HL-60 (cell line): ENCODE data around the gene ACVR1B.

ENCODE experiments used
- DNase-seq, 2 experiments: peaks; one replicate each; pipeline ENCODE4 v3.0.0-alpha.2; 2010 to 2020; ENCODE audit warnings: low read depth in 1 of 2, low spot score in 1 of 2
- H3K27ac ChIP-seq: fragments of 250-450 bp; sonication (Bioruptor Pico); replicated peaks from 2 replicates; pipeline ENCODE4 v1.5.1; 2020; ENCODE audit warnings: mild to moderate bottlenecking, moderate library complexity
- H3K27me3 ChIP-seq: fragments of 250-450 bp; sonication (Bioruptor Pico); 2 replicates; pipeline ENCODE4 v1.5.1; 2021; ENCODE audit warnings: mild to moderate bottlenecking, moderate library complexity; ENCODE audit not compliant: insufficient read depth, poor library complexity, severe bottlenecking
- H3K4me3 ChIP-seq: replicated peaks from 2 replicates; pipeline ENCODE4 v1.5.1; 2011; ENCODE audit warnings: mild to moderate bottlenecking, control low read depth, low read length; ENCODE audit not compliant: insufficient read depth
- CTCF ChIP-seq: IDR thresholded peaks from one replicate; pipeline ENCODE4 v1.5.1; 2011; ENCODE audit warnings: low read length, control low read depth, inconsistent platforms; ENCODE audit not compliant: insufficient read depth
- GABPA ChIP-seq: IDR thresholded peaks from 2 replicates; pipeline ENCODE4 v1.6.1; 2012; ENCODE audit warnings: low read depth
- POLR2AphosphoS5 ChIP-seq: IDR thresholded peaks from 2 replicates; pipeline ENCODE4 v1.6.1; 2012; ENCODE audit warnings: low read depth
- SPI1 ChIP-seq: IDR thresholded peaks from 2 replicates; pipeline ENCODE4 v1.6.1; 2012; ENCODE audit warnings: low read depth, mild to moderate bottlenecking, borderline replicate concordance
- TF ChIP-seq, protein P1 (sequence below): IDR thresholded peaks from 2 replicates; pipeline ENCODE4 v1.6.1; 2012; ENCODE audit warnings: low read depth; ENCODE audit not compliant: insufficient replicate concordance

ACVR1B gene

GRCh38 chr12:51997136-51997535 is 45.6 kb downstream of the ACVR1B start:
- no peaks in the 10 kb centered on the region for H3K27me3 ChIP-seq
- no peak for TF ChIP-seq GABPA
- TF ChIP-seq, protein P1, sequence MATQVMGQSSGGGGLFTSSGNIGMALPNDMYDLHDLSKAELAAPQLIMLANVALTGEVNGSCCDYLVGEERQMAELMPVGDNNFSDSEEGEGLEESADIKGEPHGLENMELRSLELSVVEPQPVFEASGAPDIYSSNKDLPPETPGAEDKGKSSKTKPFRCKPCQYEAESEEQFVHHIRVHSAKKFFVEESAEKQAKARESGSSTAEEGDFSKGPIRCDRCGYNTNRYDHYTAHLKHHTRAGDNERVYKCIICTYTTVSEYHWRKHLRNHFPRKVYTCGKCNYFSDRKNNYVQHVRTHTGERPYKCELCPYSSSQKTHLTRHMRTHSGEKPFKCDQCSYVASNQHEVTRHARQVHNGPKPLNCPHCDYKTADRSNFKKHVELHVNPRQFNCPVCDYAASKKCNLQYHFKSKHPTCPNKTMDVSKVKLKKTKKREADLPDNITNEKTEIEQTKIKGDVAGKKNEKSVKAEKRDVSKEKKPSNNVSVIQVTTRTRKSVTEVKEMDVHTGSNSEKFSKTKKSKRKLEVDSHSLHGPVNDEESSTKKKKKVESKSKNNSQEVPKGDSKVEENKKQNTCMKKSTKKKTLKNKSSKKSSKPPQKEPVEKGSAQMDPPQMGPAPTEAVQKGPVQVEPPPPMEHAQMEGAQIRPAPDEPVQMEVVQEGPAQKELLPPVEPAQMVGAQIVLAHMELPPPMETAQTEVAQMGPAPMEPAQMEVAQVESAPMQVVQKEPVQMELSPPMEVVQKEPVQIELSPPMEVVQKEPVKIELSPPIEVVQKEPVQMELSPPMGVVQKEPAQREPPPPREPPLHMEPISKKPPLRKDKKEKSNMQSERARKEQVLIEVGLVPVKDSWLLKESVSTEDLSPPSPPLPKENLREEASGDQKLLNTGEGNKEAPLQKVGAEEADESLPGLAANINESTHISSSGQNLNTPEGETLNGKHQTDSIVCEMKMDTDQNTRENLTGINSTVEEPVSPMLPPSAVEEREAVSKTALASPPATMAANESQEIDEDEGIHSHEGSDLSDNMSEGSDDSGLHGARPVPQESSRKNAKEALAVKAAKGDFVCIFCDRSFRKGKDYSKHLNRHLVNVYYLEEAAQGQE = no peak
- TF ChIP-seq POLR2AphosphoS5 = no peak
- TF ChIP-seq SPI1 = no peak
- TF ChIP-seq CTCF = no peak
- H3K27ac ChIP-seq = no peak overlapping the region
- H3K4me3 ChIP-seq = no peak overlapping the region
- DNase-seq = no peak

- H3K27ac ChIP-seq = no peak overlapping the region
- H3K27me3 ChIP-seq = peaks cover 18% of the 10 kb centered on the region
- no peak overlapping the region for H3K4me3 ChIP-seq
- no peak for DNase-seq
- TF ChIP-seq POLR2AphosphoS5 (no peak), SPI1 (no peak), CTCF (no peak), GABPA (no peak)
- TF ChIP-seq, protein P1 = no peak
These were observed 51.6 kb downstream of the ACVR1B start for GRCh38 chr12:52003016-52003550.

- H3K27me3 ChIP-seq = peaks cover 22% of the 10 kb centered on the region
- no peak overlapping the region for H3K27ac ChIP-seq
- no peak overlapping the region for H3K4me3 ChIP-seq
- no peak for TF ChIP-seq GABPA
- TF ChIP-seq, protein P1 = no peak
- no peak for TF ChIP-seq CTCF
- TF ChIP-seq POLR2AphosphoS5 = no peak
- no peak for TF ChIP-seq SPI1
- no peak for DNase-seq
These were observed 52.1 kb downstream of the ACVR1B start for GRCh38 chr12:52003591-52003990.
